Measurements from ENCODE around the gene MAP3K4. TPM values are rescaled to one million over a fixed set of nuclear protein-coding genes. Genes with fewer than 3 reads are reported as not detected.

The MAP3K4 gene
- total RNA-seq, 1 donor from 2014 or later = 25.5 TPM

GRCh38 chr6:160959726-160960435 is 31.7 kb upstream of the MAP3K4 start:
- no peaks in the 10 kb centered on the region for H3K27me3 Mint-ChIP-seq (ENCODE audit: low read depth)
- no peak for TF ChIP-seq CTCF (IDR thresholded peaks at IDR 0.05)
- H3K27ac Mint-ChIP-seq (ENCODE audit: unreplicated experiment) = no peak overlapping the region
- DNase-seq (ENCODE audit: low spot score) = no peak
- H3K4me1 Mint-ChIP-seq (ENCODE audit: low read depth) = peaks cover 16% of the 10 kb centered on the region
- no peaks in the 10 kb centered on the region for H3K36me3 Mint-ChIP-seq (ENCODE audit: low read depth)
- H3K9me3 Mint-ChIP-seq (ENCODE audit: low read depth) = no peaks in the 10 kb centered on the region
- no peak overlapping the region for H3K4me3 Mint-ChIP-seq (ENCODE audit: unreplicated experiment)

- DNase-seq (ENCODE audit: low spot score) = no peak
- no peaks in the 10 kb centered on the region for H3K27me3 Mint-ChIP-seq (ENCODE audit: low read depth)
- peaks cover 16% of the 10 kb centered on the region for H3K4me1 Mint-ChIP-seq (ENCODE audit: low read depth)
- TF ChIP-seq CTCF (IDR thresholded peaks at IDR 0.05) = no peak
- H3K36me3 Mint-ChIP-seq (ENCODE audit: low read depth) = no peaks in the 10 kb centered on the region
- no peak overlapping the region for H3K27ac Mint-ChIP-seq (ENCODE audit: unreplicated experiment)
- no peaks in the 10 kb centered on the region for H3K9me3 Mint-ChIP-seq (ENCODE audit: low read depth)
- H3K4me3 Mint-ChIP-seq (ENCODE audit: unreplicated experiment) = no peak overlapping the region
These were observed 30.7 kb upstream of the MAP3K4 start for GRCh38 chr6:160960839-160961238.

- Mint-ChIP-seq H3K27me3 (ENCODE audit: low read depth) (no peaks in the 10 kb centered on the region), H3K4me3 (ENCODE audit: unreplicated experiment) (no peak overlapping the region), H3K4me1 (ENCODE audit: low read depth) (peaks cover 16% of the 10 kb centered on the region), H3K9me3 (ENCODE audit: low read depth) (no peaks in the 10 kb centered on the region), H3K36me3 (ENCODE audit: low read depth) (no peaks in the 10 kb centered on the region), H3K27ac (ENCODE audit: unreplicated experiment) (no peak overlapping the region)
- no peak for TF ChIP-seq CTCF (IDR thresholded peaks at IDR 0.05)
- no peak for DNase-seq (ENCODE audit: low spot score)
These were observed 28.5 kb upstream of the MAP3K4 start for GRCh38 chr6:160962835-160963623.

GRCh38 chr6:160963651-160964050 is 27.9 kb upstream of the MAP3K4 start:
- H3K4me1 Mint-ChIP-seq (ENCODE audit: low read depth) = peaks cover 16% of the 10 kb centered on the region
- no peaks in the 10 kb centered on the region for H3K27me3 Mint-ChIP-seq (ENCODE audit: low read depth)
- no peak for DNase-seq (ENCODE audit: low spot score)
- TF ChIP-seq CTCF (IDR thresholded peaks at IDR 0.05) = no peak
- no peak overlapping the region for H3K27ac Mint-ChIP-seq (ENCODE audit: unreplicated experiment)
- no peaks in the 10 kb centered on the region for H3K36me3 Mint-ChIP-seq (ENCODE audit: low read depth)
- no peak overlapping the region for H3K4me3 Mint-ChIP-seq (ENCODE audit: unreplicated experiment)
- H3K9me3 Mint-ChIP-seq (ENCODE audit: low read depth) = no peaks in the 10 kb centered on the region

- H3K27ac Mint-ChIP-seq (ENCODE audit: unreplicated experiment) = no peak overlapping the region
- no peak overlapping the region for H3K4me3 Mint-ChIP-seq (ENCODE audit: unreplicated experiment)
- no peak for TF ChIP-seq CTCF (IDR thresholded peaks at IDR 0.05)
- no peaks in the 10 kb centered on the region for H3K27me3 Mint-ChIP-seq (ENCODE audit: low read depth)
- no peaks in the 10 kb centered on the region for H3K9me3 Mint-ChIP-seq (ENCODE audit: low read depth)
- no peaks in the 10 kb centered on the region for H3K36me3 Mint-ChIP-seq (ENCODE audit: low read depth)
- no peak for DNase-seq (ENCODE audit: low spot score)
- peaks cover 1% of the 10 kb centered on the region for H3K4me1 Mint-ChIP-seq (ENCODE audit: low read depth)
These were observed 25.7 kb upstream of the MAP3K4 start for GRCh38 chr6:160965893-160966292.

Measured in chondrocyte (in vitro differentiated cells).